Spleen (tissue), 7 donors: ENCODE results near the gene APCDD1L.

Source experiments
- CTCF ChIP-seq, 11 experiments: fragments of 200-600 bp in 7 of 11; fragments of 450-650 bp in 4 of 11; sonication (generic) in 4 of 11; IDR thresholded peaks in 8 of 11; conservative IDR thresholded peaks in 3 of 11; 1 replicate in 7 of 11; 2 replicates in 4 of 11; pipeline versions ENCODE4 v1.4.0 to v1.8.0; 2016 to 2021; ENCODE audit warnings: antibody characterized with exemption in 11 of 11, inconsistent platforms in 4 of 11, mild to moderate bottlenecking in 1 of 11
- POLR2A ChIP-seq, 3 donors: fragments of 450-650 bp; IDR thresholded peaks; one replicate each; pipeline ENCODE4 v1.5.1; 2017; ENCODE audit warnings: antibody characterized with exemption in 3 of 3, mild to moderate bottlenecking in 1 of 3
- POLR2AphosphoS5 ChIP-seq, 3 donors: sonication (generic); formaldehyde crosslinking; IDR thresholded peaks; one replicate each; pipeline ENCODE4 v1.5.1; 2017; ENCODE audit warnings: antibody characterized with exemption in 3 of 3
- donor health status: DM: no; HTN: no; CAD: no; lungs with moderate emphysema.
- donor health status: DM: no; HTN: no; CAD: no.
- donor health status: DM: no; HTN: no; CAD: no.

- TF ChIP-seq CTCF (IDR thresholded peaks at IDR 0.05 in 8 of 11, conservative IDR thresholded peaks at IDR 0.05 in 3 of 11) (no peak), POLR2A (IDR thresholded peaks at IDR 0.05) (no peak), POLR2AphosphoS5 (IDR thresholded peaks at IDR 0.05) (no peak)
These were observed 29.8 kb downstream of the APCDD1L start for GRCh38 chr20:58485393-58485792.
